SU-DHL-6 (cell line): ENCODE data around the gene PRKCSH.

Experiments
- H2AFZ ChIP-seq: fragments of 200-600 bp; sonication (generic); 2 replicates; pipeline ENCODE4 v1.6.1; 2014; ENCODE audit warnings: low read depth, mild to moderate bottlenecking, moderate library complexity, mixed read lengths, antibody characterized with exemption, low read length; ENCODE audit not compliant: severe bottlenecking
- H3F3A ChIP-seq: fragments of 200-600 bp; shearing (Covaris generic); 2 replicates; pipeline ENCODE4 v1.6.0; 2016; ENCODE audit warnings: antibody characterized with exemption, mild to moderate bottlenecking; ENCODE audit not compliant: insufficient read depth
- H3K27ac ChIP-seq: fragments of 200-600 bp; sonication (generic); 2 replicates; pipeline ENCODE4 v1.5.1; 2016; ENCODE audit warnings: low read depth, mild to moderate bottlenecking, low read length, moderate library complexity, mixed read lengths
- H3K27me3 ChIP-seq: fragments of 200-600 bp; sonication (generic), shearing (Covaris generic); 2 replicates; pipeline ENCODE4 v1.6.0; 2014; ENCODE audit warnings: mild to moderate bottlenecking, low read length
- H3K36me3 ChIP-seq: fragments of 200-600 bp; sonication (generic); 2 replicates; pipeline ENCODE4 v1.6.1; 2014; ENCODE audit warnings: mild to moderate bottlenecking, low read length, mixed read lengths
- H3K4me2 ChIP-seq: fragments of 300-600, 200-600 bp; shearing (Covaris generic), sonication (generic); 2 replicates; pipeline ENCODE4 v1.6.0; 2014; ENCODE audit warnings: low read length, low read depth, mild to moderate bottlenecking; ENCODE audit not compliant: poor library complexity, severe bottlenecking
- H3K4me3 ChIP-seq: fragments of 200-600 bp; sonication (generic); 2 replicates; pipeline ENCODE4 v1.5.1; 2014; ENCODE audit warnings: antibody characterized with exemption, low read length, mild to moderate bottlenecking, mixed read lengths; ENCODE audit not compliant: insufficient read depth, poor library complexity, severe bottlenecking
- H3K79me2 ChIP-seq: fragments of 200-600 bp; sonication (generic); 2 replicates; pipeline ENCODE4 v1.6.1; 2014; ENCODE audit warnings: mild to moderate bottlenecking, low read length, moderate library complexity; ENCODE audit not compliant: insufficient read depth
- H3K9ac ChIP-seq: fragments of 200-600 bp; sonication (generic); 2 replicates; pipeline ENCODE4 v1.7.0; 2014; ENCODE audit warnings: mild to moderate bottlenecking, low read length
- H3K9me2 ChIP-seq: fragments of 200-600 bp; sonication (generic); replicated peaks from 2 replicates; pipeline ENCODE4 v1.6.1; 2014; ENCODE audit warnings: low read length; ENCODE audit not compliant: insufficient read depth
- H3K9me3 ChIP-seq: fragments of 200-600 bp; sonication (generic); 2 replicates; pipeline ENCODE4 v1.6.1; 2014; ENCODE audit warnings: low read length, mixed read lengths; ENCODE audit not compliant: insufficient read depth
- H4K20me1 ChIP-seq: fragments of 200-600 bp; sonication (generic); 2 replicates; pipeline ENCODE4 v1.6.1; 2014; ENCODE audit warnings: low read depth, mild to moderate bottlenecking, antibody characterized with exemption, low read length, moderate library complexity, mixed read lengths
- CTCF ChIP-seq: fragments of 200-600 bp; sonication (generic); IDR thresholded peaks from one replicate; pipeline ENCODE4 v1.5.1; 2017; ENCODE audit warnings: antibody characterized with exemption, mild to moderate bottlenecking, low read length, moderate library complexity; ENCODE audit not compliant: insufficient read depth, poor library complexity, severe bottlenecking
- EZH2phosphoT487 ChIP-seq: fragments of 200-600 bp; sonication (generic), shearing (Covaris generic); conservative IDR thresholded peaks from 2 replicates; pipeline ENCODE4 v1.6.1; 2018; ENCODE audit warnings: mild to moderate bottlenecking, antibody characterized with exemption, low read length, moderate library complexity, mixed read lengths

Gene PRKCSH

GRCh38 chr19:11400798-11401197 lies 34.6 kb upstream of the PRKCSH start:
- Histone ChIP-seq H3K27ac (no peak overlapping the region), H3K36me3 (no peaks in the 10 kb centered on the region), H3K27me3 (no peaks in the 10 kb centered on the region), H3K9me3 (no peaks in the 10 kb centered on the region), H2AFZ (no peak overlapping the region), H3K4me2 (no peak overlapping the region), H3K79me2 (no peaks in the 10 kb centered on the region), H3F3A (no peaks in the 10 kb centered on the region), H3K9me2 (no peaks in the 10 kb centered on the region), H4K20me1 (no peaks in the 10 kb centered on the region), H3K4me3 (no peak overlapping the region), H3K9ac (no peak overlapping the region)
- TF ChIP-seq EZH2phosphoT487: no peak
- TF ChIP-seq CTCF: no peak

DNA sequence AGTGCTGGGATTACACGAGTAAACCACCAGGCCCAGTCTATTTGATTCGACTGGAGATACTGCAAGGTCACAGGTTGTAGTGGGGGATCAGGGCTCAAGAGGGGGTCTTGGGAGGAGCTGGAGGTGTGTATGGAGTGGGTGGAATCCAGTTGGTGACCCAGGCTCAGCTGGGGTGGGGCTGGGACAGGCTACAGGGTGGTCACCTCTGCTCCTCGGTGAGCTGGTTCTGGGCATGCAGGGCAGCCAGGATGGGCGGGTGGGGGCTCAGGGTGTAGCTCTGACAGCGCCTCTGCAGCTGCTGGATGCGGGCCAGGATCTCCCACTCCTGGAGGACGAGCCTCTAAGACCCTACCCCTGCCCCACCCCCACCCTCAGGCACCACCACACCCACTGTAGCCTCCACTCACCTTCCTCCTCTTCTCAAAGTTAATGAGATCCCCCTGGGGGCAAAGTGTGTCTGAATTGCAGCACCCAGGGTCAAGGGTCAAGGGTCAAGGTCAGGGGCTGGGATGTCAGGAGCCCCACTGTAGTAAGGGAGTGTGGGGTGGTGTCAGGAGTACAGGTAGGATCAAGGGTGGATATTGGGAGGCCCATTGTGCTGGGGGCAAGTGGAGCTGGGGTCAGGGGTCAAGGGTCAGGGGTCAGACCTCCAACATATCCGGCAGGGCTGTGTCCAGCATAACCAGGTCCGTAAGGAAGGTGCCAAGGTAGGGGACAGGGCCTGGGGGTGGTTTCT lies 33.5 kb upstream of the PRKCSH start:
- Histone ChIP-seq H3K4me3 (no peak overlapping the region), H3K9me2 (no peaks in the 10 kb centered on the region), H3K4me2 (no peak overlapping the region), H3K27me3 (no peaks in the 10 kb centered on the region), H3K27ac (no peak overlapping the region), H3K36me3 (no peaks in the 10 kb centered on the region), H2AFZ (no peak overlapping the region), H3K9me3 (no peaks in the 10 kb centered on the region), H3F3A (no peaks in the 10 kb centered on the region), H4K20me1 (no peaks in the 10 kb centered on the region), H3K79me2 (no peaks in the 10 kb centered on the region), H3K9ac (no peak overlapping the region)
- TF ChIP-seq EZH2phosphoT487 (no peak), CTCF (no peak)

DNA sequence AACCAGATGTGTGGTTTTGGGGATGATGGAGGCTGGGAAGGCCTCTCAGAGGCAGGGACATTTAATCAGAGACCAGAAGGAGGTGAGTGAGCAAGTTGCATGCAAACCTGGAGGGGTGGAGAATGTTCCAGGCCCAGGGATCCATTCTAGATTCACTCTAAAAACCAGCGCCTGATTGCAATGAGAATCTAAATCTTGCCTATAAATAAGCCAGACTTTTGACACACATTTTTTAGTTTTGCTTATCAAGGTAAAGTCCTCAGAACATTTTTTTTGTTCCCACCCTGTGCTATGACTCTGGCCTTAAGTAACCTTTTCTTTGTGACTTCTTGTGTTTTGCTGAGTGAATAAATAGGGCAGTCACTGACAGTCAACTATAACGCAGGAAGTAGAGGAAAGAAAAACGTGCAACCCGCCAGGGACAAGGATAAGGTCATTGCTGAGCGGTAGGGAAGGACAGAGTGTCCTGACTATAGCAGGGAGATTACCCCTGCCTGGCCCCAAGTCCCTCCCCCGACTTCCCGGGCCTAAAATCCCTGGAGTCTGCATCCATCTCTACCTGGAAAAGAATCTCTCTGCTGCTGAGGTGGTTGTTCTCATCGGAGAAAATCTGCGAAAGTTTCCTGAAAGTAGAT lies 30.7 kb upstream of the PRKCSH start:
- no peaks in the 10 kb centered on the region for H3K36me3 ChIP-seq

More for the DNA sequence above, 30.7 kb upstream of the PRKCSH start:
- H3K4me2 ChIP-seq: no peak overlapping the region
- H3K4me3 ChIP-seq: no peak overlapping the region
- H3K27me3 ChIP-seq: no peaks in the 10 kb centered on the region
- TF ChIP-seq EZH2phosphoT487 (no peak), CTCF (no peak)
- H4K20me1 ChIP-seq: no peaks in the 10 kb centered on the region
- no peaks in the 10 kb centered on the region for H3F3A ChIP-seq
- H3K27ac ChIP-seq: no peak overlapping the region
- no peaks in the 10 kb centered on the region for H3K9me3 ChIP-seq
- no peak overlapping the region for H2AFZ ChIP-seq
- no peaks in the 10 kb centered on the region for H3K79me2 ChIP-seq
- H3K9ac ChIP-seq: no peak overlapping the region
- H3K9me2 ChIP-seq: no peaks in the 10 kb centered on the region
